ENCODE data around the gene FBXO22. TPM values are rescaled to one million over a fixed set of nuclear protein-coding genes. Genes with fewer than 3 reads are reported as not detected.
"Not testable (repeated sequence)": the region's sequence is repeated elsewhere in the genome, so short reads cannot be mapped to it uniquely, and the experiment has no call there.

FBXO22 gene
- total RNA-seq, 1 experiment from 2014 or later, result 51.4 TPM

- Histone ChIP-seq H3K9ac (ENCODE audit: low read length) (no peak overlapping the region), H3K27ac (ENCODE audit: low read length) (no peak overlapping the region), H3K9me3 (ENCODE audit: low read length) (no peaks in the 10 kb centered on the region), H3F3A (ENCODE audit: low read length, unreplicated experiment) (no peaks in the 10 kb centered on the region), H3K4me1 (ENCODE audit: insufficient read depth, low read length) (no peaks in the 10 kb centered on the region), H2AFZ (ENCODE audit: low read length) (no peak overlapping the region), H4K20me1 (ENCODE audit: low read length) (no peaks in the 10 kb centered on the region), H3K9me2 (replicated peaks; ENCODE audit: low read length) (no peaks in the 10 kb centered on the region), H3K4me2 (ENCODE audit: low read length) (no peak overlapping the region), H3K79me2 (ENCODE audit: low read length) (no peaks in the 10 kb centered on the region), H3K4me3 (ENCODE audit: low read length) (no peak overlapping the region), H3K27me3 (ENCODE audit: low read length) (peaks cover 13% of the 10 kb centered on the region; the same call in 1 of the 2 replicates), H3K36me3 (ENCODE audit: low read depth, low read length) (no peaks in the 10 kb centered on the region)
- TF ChIP-seq EZH2 (IDR thresholded peaks at IDR 0.05; ENCODE audit: low read length, unreplicated experiment) (no peak), EZH2phosphoT487 (IDR thresholded peaks at IDR 0.05; ENCODE audit: borderline replicate concordance, low read length) (no peak), CTCF (conservative IDR thresholded peaks at IDR 0.05; ENCODE audit: low read depth, low read length) (no peak)
- CTCF ChIA-PET, result interaction anchor here (0.6 kb wide), 1 partner anchor 885 kb away, joined by 4 read pairs; no protein-coding TSS in a partner anchor
- ATAC-seq (no peak), DNase-seq (no peak)
- BruUV-seq (replicated peaks), result no TSS peak
- intact Hi-C loops (cut with micrococcal nuclease), result no loop called here
- POLR2A ChIA-PET (ENCODE audit: unreplicated experiment), result no interaction called here
Observed at GRCh38 chr15:75981149-75981815, 77.6 kb downstream of the FBXO22 start.

- ATAC-seq, result no peak
- Histone ChIP-seq H3K36me3 (ENCODE audit: low read depth, low read length) (no peaks in the 10 kb centered on the region), H3K4me3 (ENCODE audit: low read length) (no peak overlapping the region), H3K4me2 (ENCODE audit: low read length) (no peak overlapping the region), H3K79me2 (ENCODE audit: low read length) (no peaks in the 10 kb centered on the region), H3K27ac (ENCODE audit: low read length) (no peak overlapping the region), H3K9ac (ENCODE audit: low read length) (no peak overlapping the region), H2AFZ (ENCODE audit: low read length) (no peak overlapping the region), H3K9me3 (ENCODE audit: low read length) (no peaks in the 10 kb centered on the region), H3K4me1 (ENCODE audit: insufficient read depth, low read length) (no peaks in the 10 kb centered on the region), H4K20me1 (ENCODE audit: low read length) (no peaks in the 10 kb centered on the region), H3K27me3 (ENCODE audit: low read length) (peaks cover 13% of the 10 kb centered on the region; the same call in 1 of the 2 replicates), H3K9me2 (replicated peaks; ENCODE audit: low read length) (no peaks in the 10 kb centered on the region), H3F3A (ENCODE audit: low read length, unreplicated experiment) (no peaks in the 10 kb centered on the region)
- DNase-seq, result no peak
- no TSS peak for BruUV-seq (replicated peaks)
- no peak for TF ChIP-seq EZH2 (IDR thresholded peaks at IDR 0.05; ENCODE audit: low read length, unreplicated experiment)
- no peak for TF ChIP-seq CTCF (conservative IDR thresholded peaks at IDR 0.05; ENCODE audit: low read depth, low read length)
- no peak for TF ChIP-seq EZH2phosphoT487 (IDR thresholded peaks at IDR 0.05; ENCODE audit: borderline replicate concordance, low read length)
- POLR2A ChIA-PET (ENCODE audit: unreplicated experiment), result no interaction called here
- intact Hi-C loops (cut with micrococcal nuclease), result loop anchor here (1.0 kb wide), 1 partner anchor 20 kb away; no protein-coding TSS in a partner anchor
- CTCF ChIA-PET, result interaction anchor here (0.6 kb wide), 1 partner anchor 146 kb away, joined by 3 read pairs; no protein-coding TSS in a partner anchor
Observed at GRCh38 chr15:75982468-75982867, 78.8 kb downstream of the FBXO22 start.

GRCh38 chr15:75984706-75985105, 81.0 kb downstream of the FBXO22 start:
- H3K4me1 ChIP-seq (ENCODE audit: insufficient read depth, low read length); H4K20me1 ChIP-seq (ENCODE audit: low read length); H3K79me2 ChIP-seq (ENCODE audit: low read length); CTCF ChIA-PET; intact Hi-C loops (cut with micrococcal nuclease); H3K4me2 ChIP-seq (ENCODE audit: low read length); H3K9me2 ChIP-seq (replicated peaks; ENCODE audit: low read length); H3K4me3 ChIP-seq (ENCODE audit: low read length); ATAC-seq; H3K9me3 ChIP-seq (ENCODE audit: low read length); H2AFZ ChIP-seq (ENCODE audit: low read length); H3K36me3 ChIP-seq (ENCODE audit: low read depth, low read length); H3K9ac ChIP-seq (ENCODE audit: low read length); POLR2A ChIA-PET (ENCODE audit: unreplicated experiment); BruUV-seq (replicated peaks); H3K27ac ChIP-seq (ENCODE audit: low read length); DNase-seq; H3F3A ChIP-seq (ENCODE audit: low read length, unreplicated experiment): not testable (repeated sequence)
- H3K27me3 ChIP-seq (ENCODE audit: low read length), result peaks cover 12% of the 10 kb centered on the region; the same call in 1 of the 2 replicates
